Esophagus (tissue), 2 donors: ENCODE results near the gene DKK2. TPM values are rescaled to one million over a fixed set of nuclear protein-coding genes. Genes with fewer than 3 reads are reported as not detected.
"Not testable (repeated sequence)": the region's sequence is repeated elsewhere in the genome, so short reads cannot be mapped to it uniquely, and the experiment has no call there.

Source experiments
- H3K27ac ChIP-seq, 2 donors: one replicate each; pipeline ENCODE4 v1.5.1; 2013; ENCODE audit warnings: low read depth in 2 of 2, mild to moderate bottlenecking in 2 of 2, inconsistent platforms in 1 of 2, low read length in 1 of 2, moderate library complexity in 1 of 2
- H3K27me3 ChIP-seq, 2 donors: one replicate each; pipeline ENCODE4 v1.6.1; 2013; ENCODE audit warnings: low read length in 2 of 2, control low read depth in 1 of 2, mild to moderate bottlenecking in 1 of 2; ENCODE audit not compliant: insufficient read depth in 2 of 2, control insufficient read depth in 1 of 2
- H3K36me3 ChIP-seq, 2 donors: one replicate each; pipeline ENCODE4 v1.6.1; 2013; ENCODE audit warnings: low read length in 1 of 2; ENCODE audit not compliant: control insufficient read depth in 2 of 2, insufficient read depth in 2 of 2
- H3K4me1 ChIP-seq, 2 donors: one replicate each; pipeline ENCODE4 v1.6.1; 2013; ENCODE audit warnings: low read length in 1 of 2; ENCODE audit not compliant: control insufficient read depth in 2 of 2, insufficient read depth in 2 of 2
- H3K4me3 ChIP-seq, 2 donors: one replicate each; pipeline ENCODE4 v1.5.1; 2013; ENCODE audit warnings: low read length in 2 of 2, mild to moderate bottlenecking in 2 of 2, low read depth in 1 of 2, moderate library complexity in 1 of 2
- H3K9me3 ChIP-seq, 2 donors: one replicate each; pipeline ENCODE4 v1.6.1; 2013; ENCODE audit warnings: mild to moderate bottlenecking in 2 of 2, low read depth in 1 of 2, low read length in 1 of 2, moderate library complexity in 1 of 2; ENCODE audit not compliant: control insufficient read depth in 2 of 2, insufficient read depth in 1 of 2
- WGBS, 2 donors: extraction: QIAGEN DNeasy Blood & Tissue Kit; methylation state at CpG; one replicate each; pipeline ENCODE4 v1.1.7; 2013; 5-methylcytosine and 5-hydroxymethylcytosine counted together
- polyA plus RNA-seq, 2 donors: library from polyadenylated mRNA; stranded (reverse); fragments of 200-250 nt; gene quantifications; one replicate each; pipeline ENCODE4 v1.2.3, GENCODE V29; 2013
- donor health status: healthy with polysubstance abuse.
- donor health status: Bipolar disorder and iron deficiency.

Gene DKK2
- polyA plus RNA-seq, 2 donors: 0.04 to 0.08 TPM

DNA sequence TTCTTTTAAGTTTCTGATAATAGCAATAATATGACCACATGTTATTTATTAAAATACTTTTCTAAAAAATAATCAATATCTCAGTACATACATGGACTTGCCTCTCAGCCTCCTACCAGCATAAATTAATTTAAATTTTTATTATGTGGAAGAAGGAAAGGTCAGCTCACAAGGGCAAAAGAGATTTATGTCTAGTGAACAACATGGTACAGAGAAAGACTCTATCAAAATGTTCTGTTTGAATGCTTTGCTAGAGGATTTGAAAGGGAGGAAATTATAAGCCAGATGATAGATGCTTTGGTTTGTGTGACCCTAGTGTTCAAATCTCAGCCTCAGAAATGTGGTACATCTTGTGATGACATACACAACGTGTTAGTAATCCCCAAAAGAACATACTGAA, 94.3 kb downstream of the DKK2 start:
- Histone ChIP-seq H3K4me1 (no peaks in the 10 kb centered on the region), H3K27ac (no peak overlapping the region), H3K27me3 (no peaks in the 10 kb centered on the region), H3K36me3 (no peaks in the 10 kb centered on the region), H3K9me3 (no peaks in the 10 kb centered on the region), H3K4me3 (no peak overlapping the region)
- 20 to 36% methylated on average over 1 of the region's 1 CpG for WGBS, 2 donors

DNA sequence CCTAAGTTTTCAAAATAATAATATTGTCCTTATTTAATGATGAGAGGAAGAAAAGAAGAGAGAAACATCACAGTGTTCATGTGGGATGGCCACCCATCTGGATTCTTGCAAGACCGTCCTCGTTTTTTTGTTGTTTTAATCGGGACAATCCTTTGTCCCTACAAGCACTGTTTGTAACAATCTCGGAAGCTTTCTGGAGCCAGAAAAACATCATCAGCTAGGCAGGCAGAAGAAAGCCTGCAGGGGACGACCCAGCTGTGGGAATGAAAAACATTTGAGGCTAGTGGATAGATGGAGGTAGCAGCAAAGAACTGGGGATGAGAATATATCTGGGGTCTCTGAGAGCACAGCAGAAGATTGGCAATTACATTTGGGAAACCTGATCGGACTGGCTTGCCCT, 105.6 kb downstream of the DKK2 start:
- no peaks in the 10 kb centered on the region for H3K36me3 ChIP-seq
- 59 to 62% methylated on average over 6 of the region's 6 CpGs for WGBS, 2 donors
- no peak overlapping the region for H3K4me3 ChIP-seq
- H3K27ac ChIP-seq: no peak overlapping the region
- no peaks in the 10 kb centered on the region for H3K4me1 ChIP-seq
- H3K9me3 ChIP-seq: peaks cover 0 to 2% of the 10 kb centered on the region in 2 donors
- H3K27me3 ChIP-seq: no peaks in the 10 kb centered on the region

DNA sequence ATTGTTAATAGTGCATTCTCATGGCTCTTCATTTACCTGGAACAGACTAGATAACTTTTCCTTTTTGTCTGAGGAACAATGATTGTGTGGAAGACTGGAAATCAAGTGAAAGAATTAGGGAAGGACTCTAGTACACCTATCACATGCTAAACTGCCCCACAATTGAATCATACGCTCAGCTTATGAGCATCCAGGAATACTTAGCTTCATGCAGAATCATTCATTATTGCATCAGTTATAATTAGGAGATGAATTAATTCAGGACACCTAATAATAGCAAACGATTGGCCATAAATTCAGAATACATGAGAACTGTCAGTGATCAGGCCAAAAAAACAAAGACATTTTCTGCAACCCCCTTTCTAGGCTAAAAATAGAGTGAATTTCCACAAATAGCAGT, 106.9 kb downstream of the DKK2 start:
- WGBS, 2 donors: 73 to 75% methylated on average over 2 of the region's 2 CpGs
- Histone ChIP-seq H3K27ac (no peak overlapping the region), H3K4me1 (no peaks in the 10 kb centered on the region), H3K36me3 (no peaks in the 10 kb centered on the region), H3K4me3 (no peak overlapping the region), H3K9me3 (peaks cover 0 to 2% of the 10 kb centered on the region in 2 donors), H3K27me3 (no peaks in the 10 kb centered on the region)

DNA sequence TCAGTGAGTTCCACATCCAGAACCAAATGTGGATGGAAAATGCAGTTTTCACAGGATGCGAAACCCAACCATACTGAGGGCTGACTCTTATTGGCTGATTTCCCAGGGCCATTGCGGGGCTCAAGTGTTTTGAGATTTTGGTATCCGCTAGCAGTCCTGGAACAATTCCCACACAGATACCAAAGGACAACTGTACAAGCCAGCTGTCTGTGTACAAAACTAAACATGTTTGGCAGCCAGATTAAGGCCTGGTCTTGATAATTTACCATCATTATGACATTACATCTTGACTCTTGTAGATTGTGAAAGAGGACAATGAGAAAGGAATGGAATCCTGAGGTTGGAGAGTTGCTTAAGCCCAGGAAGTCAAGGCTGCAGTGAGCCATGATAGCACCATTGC, 121.9 kb downstream of the DKK2 start:
- no peaks in the 10 kb centered on the region for H3K27me3 ChIP-seq
- 76 to 85% methylated on average over 3 of the region's 3 CpGs for WGBS, 2 donors
- H3K9me3 ChIP-seq: no peaks in the 10 kb centered on the region
- no peaks in the 10 kb centered on the region for H3K4me1 ChIP-seq
- H3K27ac ChIP-seq: no peak overlapping the region
- no peak overlapping the region for H3K4me3 ChIP-seq
- H3K36me3 ChIP-seq: no peaks in the 10 kb centered on the region

DNA sequence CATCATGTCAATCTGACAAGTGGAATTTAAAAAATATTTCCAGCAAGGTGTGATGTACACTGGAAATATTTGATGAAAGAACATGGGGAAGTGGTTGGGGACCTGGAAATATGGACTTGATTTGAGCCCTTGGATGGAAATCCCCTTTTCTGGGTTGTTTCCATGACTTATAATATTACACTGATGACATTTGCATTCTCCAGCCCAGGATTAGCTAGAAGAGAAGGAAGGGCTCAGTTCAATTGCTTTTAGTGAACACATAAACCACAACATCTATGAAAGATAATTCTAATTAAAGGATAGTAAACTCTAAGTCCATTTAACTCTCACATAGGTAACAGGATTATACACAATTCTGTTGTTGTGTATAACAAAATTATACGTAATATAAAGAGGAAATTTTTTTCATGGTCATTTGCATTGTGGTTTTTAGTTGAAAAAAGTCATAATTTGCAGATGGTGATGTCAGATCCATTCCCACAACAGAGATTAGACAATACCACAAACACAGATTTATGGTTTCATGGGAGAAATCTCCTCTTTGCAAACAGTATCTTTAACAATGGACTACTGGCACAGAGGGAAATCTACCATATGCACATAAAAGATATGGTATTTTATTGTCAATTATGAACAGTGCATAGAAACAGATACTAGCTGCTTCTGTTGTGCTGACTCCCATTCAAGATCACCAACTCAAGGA, 126.5 kb downstream of the DKK2 start:
- H3K4me1 ChIP-seq: no peaks in the 10 kb centered on the region
- H3K9me3 ChIP-seq: no peaks in the 10 kb centered on the region
- WGBS, 2 donors: 73 to 82% methylated on average over 1 of the region's 1 CpG
- no peak overlapping the region for H3K4me3 ChIP-seq
- no peak overlapping the region for H3K27ac ChIP-seq
- H3K36me3 ChIP-seq: no peaks in the 10 kb centered on the region
- no peaks in the 10 kb centered on the region for H3K27me3 ChIP-seq

DNA sequence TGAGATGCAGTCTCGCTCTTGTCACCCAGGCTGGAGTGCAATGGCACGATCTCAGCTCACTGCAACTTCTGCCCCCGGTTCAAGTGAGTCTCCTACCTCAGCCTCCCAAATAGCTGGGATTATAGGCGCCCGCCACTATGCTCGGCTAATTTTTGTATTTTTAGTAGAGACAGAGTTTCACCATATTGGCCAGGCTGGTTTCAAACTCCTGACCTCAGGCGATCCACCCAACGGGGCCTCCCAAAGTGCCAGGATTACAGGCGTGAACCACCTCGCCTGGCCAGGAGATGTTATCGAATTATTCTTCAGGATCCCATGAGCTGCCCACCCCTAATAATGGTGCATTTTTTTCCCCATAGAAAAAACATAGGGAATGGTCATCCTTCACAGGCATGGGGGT, 128.1 kb downstream of the DKK2 start:
- not testable (repeated sequence) for H3K27ac ChIP-seq, H3K4me1 ChIP-seq, H3K9me3 ChIP-seq, H3K4me3 ChIP-seq, H3K27me3 ChIP-seq, H3K36me3 ChIP-seq
- 90 to 92% methylated on average over 11 of the region's 11 CpGs for WGBS, 2 donors

DNA sequence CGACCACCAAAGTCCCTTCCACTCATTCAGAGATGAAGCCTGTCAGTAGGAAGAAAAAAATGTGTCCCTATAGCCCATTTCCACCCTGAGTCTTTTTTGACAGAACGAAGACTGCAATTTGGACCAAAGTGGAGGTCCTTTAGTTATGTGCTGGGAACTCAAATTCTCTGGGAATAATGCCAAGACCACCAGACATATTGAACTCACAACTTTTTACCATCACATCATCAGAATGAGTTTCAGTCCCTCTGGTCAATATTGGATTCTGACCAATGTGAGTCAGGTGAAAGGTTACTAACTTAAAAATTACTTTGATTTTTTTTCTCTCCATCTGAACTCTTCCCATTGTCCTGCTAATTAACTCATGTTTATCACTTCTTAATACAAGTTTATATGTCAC, 128.9 kb downstream of the DKK2 start:
- no peak overlapping the region for H3K27ac ChIP-seq
- 55 to 65% methylated on average over 2 of the region's 2 CpGs for WGBS, 2 donors
- H3K36me3 ChIP-seq: no peaks in the 10 kb centered on the region
- no peaks in the 10 kb centered on the region for H3K27me3 ChIP-seq
- H3K9me3 ChIP-seq: no peaks in the 10 kb centered on the region
- H3K4me1 ChIP-seq: no peaks in the 10 kb centered on the region
- no peak overlapping the region for H3K4me3 ChIP-seq

DNA sequence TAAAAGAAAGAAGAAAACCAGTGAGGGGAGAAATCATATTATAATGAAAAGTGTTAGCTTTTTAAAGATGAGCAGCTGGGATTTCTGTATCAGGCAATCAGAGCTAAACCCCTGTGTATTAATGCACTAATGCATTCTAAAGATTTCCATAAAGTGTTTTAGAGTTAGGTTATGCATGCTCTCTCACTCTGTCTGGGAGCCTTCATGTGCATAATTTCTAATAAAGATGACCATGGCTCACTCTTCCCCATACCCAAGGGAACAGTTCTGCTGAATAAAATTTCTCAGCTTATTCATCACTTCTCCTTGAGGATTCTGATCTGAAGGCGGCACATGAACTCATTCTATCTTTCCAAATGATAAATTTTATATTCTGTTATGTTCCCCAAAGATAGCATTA, 129.4 kb downstream of the DKK2 start:
- no peak overlapping the region for H3K27ac ChIP-seq
- no peaks in the 10 kb centered on the region for H3K36me3 ChIP-seq
- no peaks in the 10 kb centered on the region for H3K27me3 ChIP-seq
- no peaks in the 10 kb centered on the region for H3K4me1 ChIP-seq
- no peak overlapping the region for H3K4me3 ChIP-seq
- 67 to 71% methylated on average over 1 of the region's 1 CpG for WGBS, 2 donors
- no peaks in the 10 kb centered on the region for H3K9me3 ChIP-seq

DNA sequence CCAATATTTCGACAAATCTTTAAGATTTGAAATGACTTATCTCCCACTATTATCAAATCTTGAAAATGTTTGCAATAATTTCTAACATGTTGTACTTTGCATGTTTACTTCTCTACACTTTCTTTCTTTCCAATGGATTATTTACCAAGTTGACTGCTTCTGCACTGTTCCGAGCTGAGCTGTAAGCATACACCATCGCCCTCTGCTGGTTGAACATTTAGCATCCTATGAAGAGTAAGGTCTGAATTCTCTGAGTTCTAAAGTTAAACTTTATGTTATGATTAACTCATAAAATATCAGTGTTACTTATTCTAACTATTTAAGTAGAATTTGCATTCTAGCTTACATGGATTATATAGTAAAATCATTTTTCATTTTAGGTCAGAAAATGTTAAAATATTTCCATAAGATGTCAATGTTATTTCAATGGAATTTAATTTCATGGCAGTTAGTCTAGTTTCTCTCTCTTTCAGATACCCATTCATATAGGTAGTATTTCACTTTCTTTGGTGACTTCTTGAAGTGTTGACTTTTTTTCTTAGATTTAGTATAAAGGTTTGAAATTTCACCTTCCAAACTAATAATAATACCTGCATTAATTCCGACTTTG, 137.4 kb downstream of the DKK2 start:
- no peaks in the 10 kb centered on the region for H3K36me3 ChIP-seq
- 41 to 44% methylated on average over 4 of the region's 4 CpGs for WGBS, 2 donors
- no peaks in the 10 kb centered on the region for H3K4me1 ChIP-seq

DNA sequence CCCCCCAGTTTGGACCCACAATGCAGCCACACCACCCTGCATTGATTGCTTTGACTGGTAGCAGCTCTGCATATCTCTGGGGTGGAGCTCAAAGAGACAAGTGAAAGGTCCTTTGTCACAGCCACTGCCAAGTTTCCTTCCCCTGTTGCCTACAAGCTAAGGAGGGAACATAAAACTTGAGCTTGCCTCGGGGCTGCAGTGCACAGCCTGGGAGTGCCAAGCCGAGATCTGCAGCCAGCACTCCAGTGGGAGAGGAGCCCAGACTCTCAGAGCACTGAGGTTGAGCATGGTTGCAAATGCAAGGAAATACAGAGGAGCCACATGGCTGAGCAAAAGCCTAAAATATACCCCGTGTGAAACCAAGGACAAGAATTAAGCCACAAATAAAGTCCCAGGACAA, 142.2 kb downstream of the DKK2 start:
- Histone ChIP-seq H3K36me3 (no peaks in the 10 kb centered on the region), H3K4me1 (no peaks in the 10 kb centered on the region)
- 58 to 65% methylated on average over 3 of the region's 3 CpGs for WGBS, 2 donors

More for the DNA sequence above, 137.4 kb downstream of the DKK2 start:
- Histone ChIP-seq H3K27me3 (no peaks in the 10 kb centered on the region), H3K9me3 (peaks cover 0 to 3% of the 10 kb centered on the region in 2 donors), H3K27ac (no peak overlapping the region), H3K4me3 (no peak overlapping the region)

More for the DNA sequence above, 142.2 kb downstream of the DKK2 start:
- Histone ChIP-seq H3K4me3 (no peak overlapping the region), H3K9me3 (peaks cover 0 to 8% of the 10 kb centered on the region in 2 donors), H3K27me3 (no peaks in the 10 kb centered on the region), H3K27ac (no peak overlapping the region)
